Neural crest cell (in vitro differentiated cells): ENCODE results near the gene LIPC. TPM values are rescaled to one million over a fixed set of nuclear protein-coding genes. Genes with fewer than 3 reads are reported as not detected.

Experiments used
- DNase-seq: peaks from one replicate; pipeline ENCODE4 v3.0.0; 2021; ENCODE audit warnings: low read depth, mixed read lengths, low spot score
- H3K27ac Mint-ChIP-seq: one replicate; pipeline ENCODE4 v1.8.0; 2021; ENCODE audit warnings: mild to moderate bottlenecking, mixed read lengths; ENCODE audit not compliant: unreplicated experiment
- H3K27me3 Mint-ChIP-seq: 2 replicates; pipeline ENCODE4 v1.8.0; 2021; ENCODE audit warnings: low read depth, mild to moderate bottlenecking, mixed read lengths
- H3K36me3 Mint-ChIP-seq: 2 replicates; pipeline ENCODE4 v1.8.0; 2021; ENCODE audit warnings: low read depth, mild to moderate bottlenecking, mixed read lengths
- H3K4me1 Mint-ChIP-seq: 2 replicates; pipeline ENCODE4 v1.8.0; 2021; ENCODE audit warnings: mixed read lengths
- H3K4me3 Mint-ChIP-seq: one replicate; pipeline ENCODE4 v1.8.0; 2021; ENCODE audit warnings: mild to moderate bottlenecking, mixed read lengths
- H3K9me3 Mint-ChIP-seq: 2 replicates; pipeline ENCODE4 v1.8.0; 2021; ENCODE audit warnings: mixed read lengths
- CTCF ChIP-seq: fragments of 200-600 bp; sonication (generic); conservative IDR thresholded peaks from 2 replicates; pipeline ENCODE4 v1.5.0; 2021; ENCODE audit warnings: antibody characterized with exemption, mild to moderate bottlenecking
- total RNA-seq: library from RNA; stranded (reverse); gene quantifications from 2 replicates; pipeline ENCODE4 v1.2.1, GENCODE V29; 2021

The LIPC gene
- total RNA-seq, 1 donor from 2014 or later = not detected

GRCh38 chr15:58608129-58608590 lies 176.4 kb downstream of the LIPC start:
- peaks cover under 1% of the 10 kb centered on the region for H3K9me3 Mint-ChIP-seq
- H3K4me1 Mint-ChIP-seq = peaks cover 6% of the 10 kb centered on the region
- no peaks in the 10 kb centered on the region for H3K27me3 Mint-ChIP-seq
- TF ChIP-seq CTCF = no peak
- DNase-seq = no peak
- no peak overlapping the region for H3K4me3 Mint-ChIP-seq
- H3K36me3 Mint-ChIP-seq = peaks cover 22% of the 10 kb centered on the region
- H3K27ac Mint-ChIP-seq = no peak overlapping the region

- Mint-ChIP-seq H3K36me3 (peaks cover 23% of the 10 kb centered on the region), H3K27ac (no peak overlapping the region), H3K4me1 (peaks cover 6% of the 10 kb centered on the region), H3K4me3 (no peak overlapping the region), H3K27me3 (no peaks in the 10 kb centered on the region), H3K9me3 (peaks cover 2% of the 10 kb centered on the region)
- DNase-seq = no peak
- no peak for TF ChIP-seq CTCF
These were observed 176.9 kb downstream of the LIPC start for GRCh38 chr15:58608711-58609110.

- no peaks in the 10 kb centered on the region for H3K4me1 Mint-ChIP-seq
- no peak overlapping the region for H3K27ac Mint-ChIP-seq
- H3K27me3 Mint-ChIP-seq = no peaks in the 10 kb centered on the region
- DNase-seq = no peak
- TF ChIP-seq CTCF = no peak
- peaks cover 20% of the 10 kb centered on the region for H3K9me3 Mint-ChIP-seq
- H3K4me3 Mint-ChIP-seq = no peak overlapping the region
- peaks cover 49% of the 10 kb centered on the region for H3K36me3 Mint-ChIP-seq
These were observed 180.2 kb downstream of the LIPC start for GRCh38 chr15:58611731-58612676.

DNA sequence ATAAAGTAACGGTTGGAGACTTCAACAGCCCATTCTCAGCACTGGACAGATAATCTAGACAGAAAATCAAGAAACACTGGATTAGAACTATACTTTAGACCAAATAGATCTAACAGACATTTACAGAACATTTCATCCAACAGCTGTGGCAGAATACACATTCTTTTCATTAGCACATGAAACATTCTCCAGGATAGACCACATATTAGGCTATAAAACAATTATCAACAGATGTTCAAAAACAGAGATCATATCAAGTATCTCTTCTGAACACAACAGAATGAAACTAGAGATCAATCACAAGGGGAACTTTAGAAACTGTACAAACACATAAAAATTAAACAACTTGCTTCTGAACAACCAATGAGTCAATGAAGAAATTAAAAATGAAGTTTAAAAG lies 184.4 kb downstream of the LIPC start:
- Mint-ChIP-seq H3K27ac (no peak overlapping the region), H3K4me3 (no peak overlapping the region), H3K9me3 (peaks cover 33% of the 10 kb centered on the region), H3K27me3 (no peaks in the 10 kb centered on the region), H3K4me1 (no peaks in the 10 kb centered on the region), H3K36me3 (peaks cover 68% of the 10 kb centered on the region)
- DNase-seq = no peak
- no peak for TF ChIP-seq CTCF
